ENCODE measurements around the gene KDM4B. TPM values are rescaled to one million over a fixed set of nuclear protein-coding genes. Genes with fewer than 3 reads are reported as not detected.

Gene KDM4B
- total RNA-seq, 2 donors from 2014 or later, result 49.1 to 54.0 TPM

- peaks cover 22 to 29% of the 10 kb centered on the region in 2 donors for H3K4me1 ChIP-seq (ENCODE audit: control insufficient read depth in 1 of 2, low read depth in 2 of 2)
- no peak overlapping the region for H3K4me3 ChIP-seq
- H3K27ac ChIP-seq, result no peak overlapping the region
Measured at GRCh38 chr19:4979211-4979807, 10.4 kb downstream of the KDM4B start.

GRCh38 chr19:4980067-4980466 lies 11.2 kb downstream of the KDM4B start:
- no peak overlapping the region for H3K27ac ChIP-seq
- no peaks in the 10 kb centered on the region for H3K27me3 ChIP-seq (replicated peaks; ENCODE audit: insufficient read depth)
- no peak for TF ChIP-seq CTCF (IDR thresholded peaks at IDR 0.05)
- DNase-seq (ENCODE audit: low spot score) (no peak), ATAC-seq (ENCODE audit: insufficient number of reproducible peaks, low FRiP score, low read depth) (no peak)
- H3K36me3 ChIP-seq, result no peaks in the 10 kb centered on the region
- H3K9me3 ChIP-seq, result no peaks in the 10 kb centered on the region
- H3K4me3 ChIP-seq, result no peak overlapping the region
- peaks cover 22 to 29% of the 10 kb centered on the region in 2 donors for H3K4me1 ChIP-seq (ENCODE audit: control insufficient read depth in 1 of 2, low read depth in 2 of 2)

More at GRCh38 chr19:4979211-4979807, 10.4 kb downstream of the KDM4B start:
- Histone ChIP-seq H3K27me3 (replicated peaks; ENCODE audit: insufficient read depth) (no peaks in the 10 kb centered on the region), H3K9me3 (no peaks in the 10 kb centered on the region), H3K36me3 (no peaks in the 10 kb centered on the region)
- ATAC-seq (ENCODE audit: insufficient number of reproducible peaks, low FRiP score, low read depth), result no peak
- no peak for DNase-seq (ENCODE audit: low spot score)
- no peak for TF ChIP-seq CTCF (IDR thresholded peaks at IDR 0.05)

GRCh38 chr19:4980838-4981680 lies 12.1 kb downstream of the KDM4B start:
- H3K4me1 ChIP-seq (ENCODE audit: control insufficient read depth in 1 of 2, low read depth in 2 of 2), result peaks cover 15 to 21% of the 10 kb centered on the region in 2 donors
- no peak for DNase-seq (ENCODE audit: low spot score)
- TF ChIP-seq CTCF (IDR thresholded peaks at IDR 0.05), result no peak
- H3K27me3 ChIP-seq (replicated peaks; ENCODE audit: insufficient read depth), result no peaks in the 10 kb centered on the region
- no peaks in the 10 kb centered on the region for H3K9me3 ChIP-seq
- H3K4me3 ChIP-seq, result no peak overlapping the region
- no peaks in the 10 kb centered on the region for H3K36me3 ChIP-seq
- no peak overlapping the region for H3K27ac ChIP-seq
- ATAC-seq (ENCODE audit: insufficient number of reproducible peaks, low FRiP score, low read depth), result no peak

- Histone ChIP-seq H3K9me3 (no peaks in the 10 kb centered on the region), H3K4me3 (no peak overlapping the region), H3K27me3 (replicated peaks; ENCODE audit: insufficient read depth) (no peaks in the 10 kb centered on the region), H3K4me1 (ENCODE audit: control insufficient read depth in 1 of 2, low read depth in 2 of 2) (peaks cover 13 to 20% of the 10 kb centered on the region in 2 donors), H3K36me3 (no peaks in the 10 kb centered on the region), H3K27ac (no peak overlapping the region)
- ATAC-seq (ENCODE audit: insufficient number of reproducible peaks, low FRiP score, low read depth) (no peak), DNase-seq (ENCODE audit: low spot score) (no peak)
- TF ChIP-seq CTCF (IDR thresholded peaks at IDR 0.05), result no peak
Measured at GRCh38 chr19:4981681-4981958, 12.7 kb downstream of the KDM4B start.

- DNase-seq (ENCODE audit: low spot score) (no peak), ATAC-seq (ENCODE audit: insufficient number of reproducible peaks, low FRiP score, low read depth) (no peak)
- Histone ChIP-seq H3K9me3 (no peaks in the 10 kb centered on the region), H3K4me3 (no peak overlapping the region), H3K36me3 (no peaks in the 10 kb centered on the region), H3K27me3 (replicated peaks; ENCODE audit: insufficient read depth) (no peaks in the 10 kb centered on the region), H3K4me1 (ENCODE audit: control insufficient read depth in 1 of 2, low read depth in 2 of 2) (peaks cover 15 to 23% of the 10 kb centered on the region in 2 donors), H3K27ac (no peak overlapping the region)
- TF ChIP-seq CTCF (IDR thresholded peaks at IDR 0.05), result no peak
Measured at GRCh38 chr19:4983346-4984105, 14.6 kb downstream of the KDM4B start.

Data from thoracic aorta (tissue), 2 donors.